ENCODE results near the gene CEP55. TPM values are rescaled to one million over a fixed set of nuclear protein-coding genes. Genes with fewer than 3 reads are reported as not detected.

The CEP55 gene
- total RNA-seq, 1 donor from 2014 or later, result 53.0 TPM

Other genes with a start within 250 kb of the CEP55 start
- gene MYOF, start 14.3 kb upstream of the CEP55 start, total RNA-seq, result 13.4 and 13.7 TPM in 2 replicates
- not detected in 2 replicates for gene FFAR4, start 70.1 kb downstream of the CEP55 start, total RNA-seq
- not detected in 2 replicates for gene RBP4, start 104.6 kb downstream of the CEP55 start, total RNA-seq
- not detected in 2 replicates for gene PDE6C, start 115.9 kb downstream of the CEP55 start, total RNA-seq
- 25.9 and 28.2 TPM in 2 replicates for gene FRA10AC1, start 206.0 kb downstream of the CEP55 start, total RNA-seq

Measured in activated T-helper 1 cell treated with anti-CD3 and anti-CD28 coated beads, Interleukin-12 subunit alpha, Interleukin-12 subunit beta, Interleukin-2, Interleukin-4 antibody, amounts not matched to agents 30 ng/mL and 10 ng/mL and 1 ng/mL, durations not matched to agents 14 hours and 24 hours and 36 hours (primary cell).